ENCODE measurements around the gene NEK10. TPM values are rescaled to one million over a fixed set of nuclear protein-coding genes. Genes with fewer than 3 reads are reported as not detected.

Gene NEK10
- total and polyA plus RNA-seq, 12 donors, result 0.16 to 4.8 (median 0.65) TPM

- no peak for DNase-seq
- H3K4me1 ChIP-seq (replicated peaks in 1 of 2), result peaks cover 0 to 6% of the 10 kb centered on the region in 2 donors
- intact Hi-C loops (cut with DNase I), result no loop called here
- no peaks in the 10 kb centered on the region for H3K27me3 ChIP-seq
- no peaks in the 10 kb centered on the region for H3K9me3 ChIP-seq (replicated peaks in 1 of 3)
- H3K36me3 ChIP-seq (replicated peaks in 1 of 2), result no peaks in the 10 kb centered on the region
- no peak for TF ChIP-seq POLR2A (IDR thresholded peaks at IDR 0.05)
- TF ChIP-seq, protein P1, sequence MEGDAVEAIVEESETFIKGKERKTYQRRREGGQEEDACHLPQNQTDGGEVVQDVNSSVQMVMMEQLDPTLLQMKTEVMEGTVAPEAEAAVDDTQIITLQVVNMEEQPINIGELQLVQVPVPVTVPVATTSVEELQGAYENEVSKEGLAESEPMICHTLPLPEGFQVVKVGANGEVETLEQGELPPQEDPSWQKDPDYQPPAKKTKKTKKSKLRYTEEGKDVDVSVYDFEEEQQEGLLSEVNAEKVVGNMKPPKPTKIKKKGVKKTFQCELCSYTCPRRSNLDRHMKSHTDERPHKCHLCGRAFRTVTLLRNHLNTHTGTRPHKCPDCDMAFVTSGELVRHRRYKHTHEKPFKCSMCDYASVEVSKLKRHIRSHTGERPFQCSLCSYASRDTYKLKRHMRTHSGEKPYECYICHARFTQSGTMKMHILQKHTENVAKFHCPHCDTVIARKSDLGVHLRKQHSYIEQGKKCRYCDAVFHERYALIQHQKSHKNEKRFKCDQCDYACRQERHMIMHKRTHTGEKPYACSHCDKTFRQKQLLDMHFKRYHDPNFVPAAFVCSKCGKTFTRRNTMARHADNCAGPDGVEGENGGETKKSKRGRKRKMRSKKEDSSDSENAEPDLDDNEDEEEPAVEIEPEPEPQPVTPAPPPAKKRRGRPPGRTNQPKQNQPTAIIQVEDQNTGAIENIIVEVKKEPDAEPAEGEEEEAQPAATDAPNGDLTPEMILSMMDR (IDR thresholded peaks at IDR 0.05), result no peak
- 81 to 89% (median 88%) methylated on average over 3 of the region's 3 CpGs for WGBS, 4 donors
- H3K27ac ChIP-seq, result no peak overlapping the region
- H3K4me3 ChIP-seq, result no peak overlapping the region
These were observed 294.3 kb downstream of the NEK10 start for GRCh38 chr3:27074914-27075313.

DNA sequence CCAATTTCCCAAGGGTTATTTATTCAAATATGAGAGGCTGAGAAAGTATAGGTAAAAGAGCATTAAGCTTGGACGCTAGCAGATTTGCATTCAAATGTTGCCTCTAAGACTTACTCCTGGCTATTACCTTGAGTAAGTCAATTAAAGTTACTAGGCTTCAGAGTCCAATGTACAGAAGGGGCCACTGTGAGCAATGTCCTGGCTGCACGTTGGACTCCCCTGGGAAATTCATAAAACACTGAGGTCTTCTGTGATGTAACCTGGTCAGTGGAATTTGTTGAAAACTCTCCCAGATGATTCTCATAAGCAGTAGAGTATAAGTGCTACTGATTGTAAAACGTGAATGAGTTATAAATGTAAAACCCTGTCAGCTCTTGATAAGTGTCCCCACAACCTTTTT is 295.3 kb downstream of the NEK10 start:
- intact Hi-C loops (cut with DNase I), result no loop called here
- H3K27me3 ChIP-seq, result no peaks in the 10 kb centered on the region
- H3K27ac ChIP-seq, result no peak overlapping the region
- no peak for DNase-seq
- no peak overlapping the region for H3K4me3 ChIP-seq
- TF ChIP-seq, protein P1 (IDR thresholded peaks at IDR 0.05), result no peak
- no peak for TF ChIP-seq POLR2A (IDR thresholded peaks at IDR 0.05)
- no peaks in the 10 kb centered on the region for H3K9me3 ChIP-seq (replicated peaks in 1 of 3)
- WGBS, 4 donors, result 63 to 78% (median 77%) methylated on average over 3 of the region's 3 CpGs
- H3K36me3 ChIP-seq (replicated peaks in 1 of 2), result no peaks in the 10 kb centered on the region
- H3K4me1 ChIP-seq (replicated peaks in 1 of 2), result peaks cover 0 to 6% of the 10 kb centered on the region in 2 donors

- no peaks in the 10 kb centered on the region for H3K36me3 ChIP-seq (replicated peaks in 1 of 2)
- intact Hi-C loops (cut with DNase I), result no loop called here
- H3K4me1 ChIP-seq (replicated peaks in 1 of 2), result peaks cover 0 to 6% of the 10 kb centered on the region in 2 donors
- WGBS, 4 donors, result 61 to 65% (median 63%) methylated on average over 8 of the region's 8 CpGs
- TF ChIP-seq, protein P1 (IDR thresholded peaks at IDR 0.05), result no peak
- TF ChIP-seq POLR2A (IDR thresholded peaks at IDR 0.05), result no peak
- H3K4me3 ChIP-seq, result no peak overlapping the region
- no peaks in the 10 kb centered on the region for H3K27me3 ChIP-seq
- H3K27ac ChIP-seq, result no peak overlapping the region
- H3K9me3 ChIP-seq (replicated peaks in 1 of 3), result no peaks in the 10 kb centered on the region
- no peak for DNase-seq
These were observed 296.2 kb downstream of the NEK10 start for GRCh38 chr3:27072810-27073651.

DNA sequence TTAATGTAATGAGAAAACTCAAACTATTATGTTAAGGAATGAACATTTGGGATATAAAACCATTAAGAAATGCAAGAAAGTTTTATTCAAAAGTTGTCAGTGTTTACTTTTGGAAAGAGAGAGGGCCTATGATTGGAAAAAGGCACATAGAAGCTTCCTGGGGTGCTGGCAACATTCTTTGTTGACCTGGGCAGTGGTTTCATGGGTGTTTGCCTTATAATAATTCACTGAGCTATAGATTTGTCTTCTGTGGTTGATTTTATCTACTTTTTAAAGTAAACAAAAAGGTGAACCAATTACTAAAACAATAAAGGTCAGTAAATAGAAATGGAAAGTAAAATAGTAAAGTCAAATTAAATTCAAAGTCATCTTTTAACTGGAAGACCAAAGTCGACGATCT is 308.8 kb downstream of the NEK10 start:
- Histone ChIP-seq H3K9me3 (replicated peaks in 1 of 3) (no peaks in the 10 kb centered on the region), H3K4me3 (no peak overlapping the region), H3K27ac (no peak overlapping the region), H3K27me3 (no peaks in the 10 kb centered on the region), H3K4me1 (replicated peaks in 1 of 2) (no peaks in the 10 kb centered on the region), H3K36me3 (replicated peaks in 1 of 2) (no peaks in the 10 kb centered on the region)
- intact Hi-C loops (cut with DNase I), result no loop called here
- 64 to 87% (median 76%) methylated on average over 2 of the region's 2 CpGs for WGBS, 4 donors
- no peak for TF ChIP-seq POLR2A (IDR thresholded peaks at IDR 0.05)
- TF ChIP-seq, protein P1 (IDR thresholded peaks at IDR 0.05), result no peak
- DNase-seq, result no peak

Small RNAs within 50 kb of the gene (small RNA-seq; reads per million reads assigned to genes)
- gene MINOS1P3 (0 reads per million in 2 donors), gene RNU6-342P (0 reads per million in 2 donors)

Other genes starting within 250 kb of the NEK10 start
- gene SLC4A7, start 115.0 kb upstream of the NEK10 start, total RNA-seq, result 10 to 100 TPM in 7 of 9 donors, 1 to 10 TPM in 2; 5.7 to 34.5 (median 17.4) TPM
- gene SLC4A7, start 115.0 kb upstream of the NEK10 start, polyA plus RNA-seq, result 1 to 10 TPM; 2.7 to 7.0 (median 3.9) TPM

Data from adrenal gland (tissue), 12 donors.